Activated CD4-positive, CD25-positive, alpha-beta regulatory T cell (primary cell): ENCODE data around the gene RARA.

Experiments used
- DNase-seq, 4 experiments: peaks; one replicate each; lab custom pipeline; 2025; lab: John Stamatoyannopoulos, UW

The RARA gene

DNA sequence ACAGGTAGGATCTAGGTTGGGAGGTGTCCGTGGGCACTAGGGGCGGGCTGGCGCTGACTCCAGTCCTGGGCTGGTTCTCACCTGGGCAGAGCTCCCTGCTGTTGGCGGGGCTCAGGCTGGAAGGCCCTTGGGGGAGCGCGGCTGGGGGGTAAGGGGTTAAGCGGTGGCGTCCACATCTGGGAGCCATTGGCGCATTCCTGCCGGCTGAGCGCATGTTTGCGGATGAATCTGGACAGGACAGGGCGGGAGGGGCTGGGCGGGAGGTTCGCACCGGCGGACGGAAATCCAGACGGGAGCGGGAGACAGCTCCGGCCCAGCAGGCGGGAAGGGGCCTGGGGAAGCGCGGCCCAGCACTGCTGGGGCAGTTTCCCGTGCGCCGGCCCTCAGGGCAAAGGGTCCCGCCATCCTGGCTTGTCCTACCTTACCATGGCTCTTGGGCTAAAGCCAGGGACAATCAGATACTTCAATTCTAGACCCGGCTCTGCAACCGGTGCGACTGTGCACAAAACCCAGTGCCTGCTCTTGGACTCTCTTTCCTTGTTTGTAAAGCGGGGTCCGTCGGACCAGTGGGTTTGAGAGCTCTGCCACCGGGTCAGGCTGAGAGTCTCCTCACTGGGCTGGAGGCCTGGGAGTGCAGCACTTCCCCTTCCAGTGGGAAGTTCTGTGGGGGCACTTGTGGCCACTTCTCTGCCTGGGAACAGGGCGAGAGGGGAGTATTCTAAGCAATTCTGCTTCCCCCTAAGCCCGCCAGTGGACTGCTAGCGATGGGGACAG, 7.8 kb downstream of the RARA start:
- DNase-seq = no peak

GRCh38 chr17:40317345-40317873, 8.4 kb downstream of the RARA start:
- peak in 2 of 4 experiments; percentile 23 to 37 for DNase-seq

GRCh38 chr17:40317880-40318829, 9.2 kb downstream of the RARA start:
- peak; percentile 76 to 88 (median 85) for DNase-seq

- DNase-seq = no peak
Measured at GRCh38 chr17:40318830-40319391, 9.9 kb downstream of the RARA start.

GRCh38 chr17:40319651-40320540, 10.9 kb downstream of the RARA start:
- DNase-seq = peak in 3 of 4 experiments; percentile 24 to 67 (median 65)

GRCh38 chr17:40320756-40321523, 12.0 kb downstream of the RARA start:
- no peak for DNase-seq

DNA sequence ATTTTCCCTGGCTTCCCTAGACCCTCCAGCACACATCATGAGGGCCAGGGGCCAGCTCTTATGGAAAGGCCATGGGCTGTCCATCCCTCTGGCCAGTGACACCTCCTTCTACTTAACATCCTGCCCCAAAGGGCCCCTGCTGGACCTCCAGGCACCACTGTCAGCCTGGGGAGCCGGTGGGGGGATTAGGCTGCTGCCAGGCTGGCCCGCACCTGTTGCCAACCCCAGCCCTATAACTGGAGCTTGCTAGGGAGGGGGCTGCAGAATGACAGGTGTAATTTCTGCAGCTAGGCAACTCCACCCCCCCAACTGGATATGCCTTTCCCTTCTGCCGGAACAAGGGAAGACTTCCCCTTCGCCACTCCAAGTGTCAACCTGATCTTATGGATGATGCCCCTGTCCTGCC, 12.5 kb downstream of the RARA start:
- DNase-seq = no peak

GRCh38 chr17:40321961-40322357, 13.0 kb downstream of the RARA start:
- no peak for DNase-seq

GRCh38 chr17:40322358-40323315, 13.7 kb downstream of the RARA start:
- DNase-seq = peak; percentile 45 to 79 (median 69)

DNA sequence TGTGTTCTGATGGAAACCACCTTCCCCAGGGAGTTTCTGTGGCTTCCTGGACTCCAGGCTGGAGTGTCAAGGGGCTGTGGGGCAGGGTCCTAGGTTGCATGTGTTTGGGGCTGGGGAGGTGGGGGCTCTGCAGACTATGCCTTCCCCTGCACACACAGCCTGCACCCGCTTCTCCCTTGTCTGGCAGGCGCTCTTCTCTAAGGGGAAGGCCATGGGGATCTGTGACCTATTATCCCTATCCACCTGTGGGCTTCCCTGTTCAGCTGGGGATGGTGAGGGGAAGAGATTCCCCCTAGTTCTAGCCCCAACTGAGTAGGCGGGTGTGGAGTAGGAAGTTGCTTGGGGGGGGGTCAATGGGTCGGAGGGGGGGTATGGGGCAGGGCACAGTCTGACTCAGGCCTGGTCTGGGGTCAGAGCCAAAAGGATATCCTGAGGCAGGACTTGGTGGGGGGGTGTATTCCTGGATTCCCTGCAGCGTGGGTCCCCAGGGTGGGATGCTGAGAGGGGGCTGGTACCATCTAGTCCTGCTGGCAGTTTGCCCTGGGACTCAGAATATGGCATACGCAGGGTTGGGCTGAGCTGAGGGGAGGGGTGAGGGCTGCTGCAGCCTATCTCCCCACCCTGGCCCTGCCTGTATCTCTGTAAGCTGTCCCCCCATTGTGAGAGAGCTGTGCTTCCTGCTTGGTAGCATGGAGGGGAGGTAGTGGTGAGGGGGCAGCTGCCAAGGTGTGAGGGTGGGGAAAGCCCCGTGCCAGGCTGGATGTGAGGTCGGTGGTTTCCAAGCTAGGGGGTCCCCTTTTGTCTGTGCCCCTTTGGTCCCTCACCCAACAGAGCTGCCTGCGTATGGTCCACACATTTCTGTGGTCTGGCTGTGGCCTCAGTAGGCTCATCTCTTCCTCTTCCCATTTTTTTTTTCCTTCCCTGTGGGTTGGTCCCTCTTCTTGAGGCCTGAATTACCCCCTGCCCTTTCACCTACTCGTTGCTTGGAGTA, 14.7 kb downstream of the RARA start:
- peak in 2 of 4 experiments; percentile 31 to 44 for DNase-seq

DNA sequence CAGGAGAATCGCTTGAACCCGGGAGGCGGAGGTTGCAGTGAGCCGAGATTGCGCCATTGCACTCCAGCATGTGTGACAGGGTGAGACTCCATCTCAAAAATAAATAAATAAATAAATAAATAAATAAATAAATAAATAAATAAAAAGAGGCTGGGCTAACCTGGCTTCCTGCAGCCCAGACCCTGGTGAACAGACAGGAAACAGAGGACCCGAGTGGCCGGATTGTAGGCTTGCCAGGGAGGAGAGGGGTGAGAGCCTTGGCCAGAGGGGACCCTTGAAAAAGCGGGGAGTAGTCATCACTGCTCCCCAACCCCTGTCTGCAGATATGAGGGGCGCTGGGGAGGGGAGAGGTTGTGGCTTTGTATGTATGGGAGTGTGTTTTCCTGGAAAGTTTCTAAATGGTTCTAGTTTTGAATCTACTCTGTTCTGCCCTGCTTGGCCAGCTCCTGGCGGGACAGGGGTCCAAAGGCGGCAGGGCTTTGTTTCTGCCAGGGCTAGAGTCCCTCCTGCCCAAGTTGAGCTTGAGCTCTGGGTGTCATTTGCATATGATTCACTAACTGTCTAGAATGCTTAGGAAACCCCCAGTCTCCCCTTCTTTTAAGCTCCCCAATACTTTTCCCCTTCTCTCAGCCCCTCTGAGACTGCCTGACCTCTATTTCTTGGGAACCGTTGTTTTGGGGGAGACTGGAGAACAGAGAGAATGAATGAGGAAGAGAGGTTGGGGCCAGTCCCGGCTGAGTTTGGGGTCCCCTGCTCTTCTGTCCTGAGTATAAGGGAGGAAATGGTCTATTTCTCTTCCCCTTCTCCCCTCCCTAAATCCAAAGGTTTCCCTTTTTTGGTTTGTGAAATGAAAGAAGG, 16.4 kb downstream of the RARA start:
- DNase-seq = no peak

GRCh38 chr17:40326014-40326831, 17.2 kb downstream of the RARA start:
- peak in 2 of 4 experiments; percentile 30 to 36 for DNase-seq

DNA sequence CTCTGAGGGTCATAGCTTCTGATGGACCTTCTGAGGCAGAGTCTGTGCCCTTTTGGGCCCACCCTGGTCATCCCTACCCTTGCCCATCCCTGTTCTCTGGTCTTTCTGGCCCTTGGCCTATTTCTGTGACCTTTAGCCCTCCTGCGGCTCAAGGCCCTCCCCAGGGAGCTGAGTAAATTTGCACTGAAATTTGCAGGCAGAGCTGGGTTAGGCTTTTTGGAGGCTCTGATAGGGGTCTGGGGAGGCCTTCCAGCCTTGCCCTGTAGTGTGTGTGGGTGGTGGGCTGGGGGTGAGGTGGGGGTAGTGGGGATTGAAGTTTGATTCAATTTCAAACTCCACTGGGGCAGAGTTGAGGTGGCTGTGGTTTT, 17.8 kb downstream of the RARA start:
- DNase-seq = no peak

DNA sequence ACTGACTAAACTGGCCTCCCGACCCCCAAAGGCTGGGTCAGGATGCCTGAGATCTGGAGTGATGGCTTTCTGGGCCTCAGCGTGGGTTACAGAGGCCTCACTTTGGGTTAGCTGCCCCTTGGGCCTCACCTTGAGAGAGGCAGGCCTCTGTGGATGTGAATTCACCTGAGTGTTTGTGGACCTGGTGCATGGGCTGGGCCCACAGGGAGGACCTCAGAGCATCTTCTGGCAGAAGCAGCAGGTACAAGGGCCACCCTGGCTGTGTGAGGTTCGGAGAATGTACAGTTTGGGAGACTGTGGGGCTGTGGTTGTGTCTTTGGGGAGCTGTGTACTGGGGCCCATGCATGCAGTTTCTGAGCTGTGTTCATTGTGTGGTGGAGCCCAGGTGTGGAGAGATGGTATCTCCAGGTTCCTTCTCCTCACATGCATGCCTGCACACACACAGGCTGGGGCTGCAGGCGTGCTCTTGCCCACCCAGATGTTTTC, 18.3 kb downstream of the RARA start:
- DNase-seq = no peak

- DNase-seq = no peak
Measured at GRCh38 chr17:40327735-40328385, 18.9 kb downstream of the RARA start.

- no peak for DNase-seq
Measured at GRCh38 chr17:40328386-40328766, 19.4 kb downstream of the RARA start.
